ENCODE results near the gene ADARB2.

- TF ChIP-seq, protein P1, sequence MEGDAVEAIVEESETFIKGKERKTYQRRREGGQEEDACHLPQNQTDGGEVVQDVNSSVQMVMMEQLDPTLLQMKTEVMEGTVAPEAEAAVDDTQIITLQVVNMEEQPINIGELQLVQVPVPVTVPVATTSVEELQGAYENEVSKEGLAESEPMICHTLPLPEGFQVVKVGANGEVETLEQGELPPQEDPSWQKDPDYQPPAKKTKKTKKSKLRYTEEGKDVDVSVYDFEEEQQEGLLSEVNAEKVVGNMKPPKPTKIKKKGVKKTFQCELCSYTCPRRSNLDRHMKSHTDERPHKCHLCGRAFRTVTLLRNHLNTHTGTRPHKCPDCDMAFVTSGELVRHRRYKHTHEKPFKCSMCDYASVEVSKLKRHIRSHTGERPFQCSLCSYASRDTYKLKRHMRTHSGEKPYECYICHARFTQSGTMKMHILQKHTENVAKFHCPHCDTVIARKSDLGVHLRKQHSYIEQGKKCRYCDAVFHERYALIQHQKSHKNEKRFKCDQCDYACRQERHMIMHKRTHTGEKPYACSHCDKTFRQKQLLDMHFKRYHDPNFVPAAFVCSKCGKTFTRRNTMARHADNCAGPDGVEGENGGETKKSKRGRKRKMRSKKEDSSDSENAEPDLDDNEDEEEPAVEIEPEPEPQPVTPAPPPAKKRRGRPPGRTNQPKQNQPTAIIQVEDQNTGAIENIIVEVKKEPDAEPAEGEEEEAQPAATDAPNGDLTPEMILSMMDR (IDR thresholded peaks at IDR 0.05; ENCODE audit: low read depth, low read length, missing input control), result no peak
- TF ChIP-seq RAD21 (IDR thresholded peaks at IDR 0.05) (no peak), YY1 (IDR thresholded peaks at IDR 0.05) (no peak), SP1 (IDR thresholded peaks at IDR 0.05) (no peak), JUND (IDR thresholded peaks at IDR 0.05) (no peak), EGR1 (IDR thresholded peaks at IDR 0.05; ENCODE audit: low read depth in 2 of 2) (no peak), TAF1 (conservative IDR thresholded peaks at IDR 0.05) (no peak)
- TF ChIP-seq, protein P2, sequence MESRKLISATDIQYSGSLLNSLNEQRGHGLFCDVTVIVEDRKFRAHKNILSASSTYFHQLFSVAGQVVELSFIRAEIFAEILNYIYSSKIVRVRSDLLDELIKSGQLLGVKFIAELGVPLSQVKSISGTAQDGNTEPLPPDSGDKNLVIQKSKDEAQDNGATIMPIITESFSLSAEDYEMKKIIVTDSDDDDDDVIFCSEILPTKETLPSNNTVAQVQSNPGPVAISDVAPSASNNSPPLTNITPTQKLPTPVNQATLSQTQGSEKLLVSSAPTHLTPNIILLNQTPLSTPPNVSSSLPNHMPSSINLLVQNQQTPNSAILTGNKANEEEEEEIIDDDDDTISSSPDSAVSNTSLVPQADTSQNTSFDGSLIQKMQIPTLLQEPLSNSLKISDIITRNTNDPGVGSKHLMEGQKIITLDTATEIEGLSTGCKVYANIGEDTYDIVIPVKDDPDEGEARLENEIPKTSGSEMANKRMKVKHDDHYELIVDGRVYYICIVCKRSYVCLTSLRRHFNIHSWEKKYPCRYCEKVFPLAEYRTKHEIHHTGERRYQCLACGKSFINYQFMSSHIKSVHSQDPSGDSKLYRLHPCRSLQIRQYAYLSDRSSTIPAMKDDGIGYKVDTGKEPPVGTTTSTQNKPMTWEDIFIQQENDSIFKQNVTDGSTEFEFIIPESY (IDR thresholded peaks at IDR 0.05), result no peak
- TF ChIP-seq, protein P3, sequence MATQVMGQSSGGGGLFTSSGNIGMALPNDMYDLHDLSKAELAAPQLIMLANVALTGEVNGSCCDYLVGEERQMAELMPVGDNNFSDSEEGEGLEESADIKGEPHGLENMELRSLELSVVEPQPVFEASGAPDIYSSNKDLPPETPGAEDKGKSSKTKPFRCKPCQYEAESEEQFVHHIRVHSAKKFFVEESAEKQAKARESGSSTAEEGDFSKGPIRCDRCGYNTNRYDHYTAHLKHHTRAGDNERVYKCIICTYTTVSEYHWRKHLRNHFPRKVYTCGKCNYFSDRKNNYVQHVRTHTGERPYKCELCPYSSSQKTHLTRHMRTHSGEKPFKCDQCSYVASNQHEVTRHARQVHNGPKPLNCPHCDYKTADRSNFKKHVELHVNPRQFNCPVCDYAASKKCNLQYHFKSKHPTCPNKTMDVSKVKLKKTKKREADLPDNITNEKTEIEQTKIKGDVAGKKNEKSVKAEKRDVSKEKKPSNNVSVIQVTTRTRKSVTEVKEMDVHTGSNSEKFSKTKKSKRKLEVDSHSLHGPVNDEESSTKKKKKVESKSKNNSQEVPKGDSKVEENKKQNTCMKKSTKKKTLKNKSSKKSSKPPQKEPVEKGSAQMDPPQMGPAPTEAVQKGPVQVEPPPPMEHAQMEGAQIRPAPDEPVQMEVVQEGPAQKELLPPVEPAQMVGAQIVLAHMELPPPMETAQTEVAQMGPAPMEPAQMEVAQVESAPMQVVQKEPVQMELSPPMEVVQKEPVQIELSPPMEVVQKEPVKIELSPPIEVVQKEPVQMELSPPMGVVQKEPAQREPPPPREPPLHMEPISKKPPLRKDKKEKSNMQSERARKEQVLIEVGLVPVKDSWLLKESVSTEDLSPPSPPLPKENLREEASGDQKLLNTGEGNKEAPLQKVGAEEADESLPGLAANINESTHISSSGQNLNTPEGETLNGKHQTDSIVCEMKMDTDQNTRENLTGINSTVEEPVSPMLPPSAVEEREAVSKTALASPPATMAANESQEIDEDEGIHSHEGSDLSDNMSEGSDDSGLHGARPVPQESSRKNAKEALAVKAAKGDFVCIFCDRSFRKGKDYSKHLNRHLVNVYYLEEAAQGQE (IDR thresholded peaks at IDR 0.05), result no peak
These were observed 5.7 kb downstream of the ADARB2 start for GRCh38 chr10:1731592-1731991.
